ENCODE results near the gene SLC25A11. TPM values are rescaled to one million over a fixed set of nuclear protein-coding genes. Genes with fewer than 3 reads are reported as not detected.

Gene SLC25A11
- total RNA-seq, 1 experiment from 2014 or later: 40.1 TPM

DNA sequence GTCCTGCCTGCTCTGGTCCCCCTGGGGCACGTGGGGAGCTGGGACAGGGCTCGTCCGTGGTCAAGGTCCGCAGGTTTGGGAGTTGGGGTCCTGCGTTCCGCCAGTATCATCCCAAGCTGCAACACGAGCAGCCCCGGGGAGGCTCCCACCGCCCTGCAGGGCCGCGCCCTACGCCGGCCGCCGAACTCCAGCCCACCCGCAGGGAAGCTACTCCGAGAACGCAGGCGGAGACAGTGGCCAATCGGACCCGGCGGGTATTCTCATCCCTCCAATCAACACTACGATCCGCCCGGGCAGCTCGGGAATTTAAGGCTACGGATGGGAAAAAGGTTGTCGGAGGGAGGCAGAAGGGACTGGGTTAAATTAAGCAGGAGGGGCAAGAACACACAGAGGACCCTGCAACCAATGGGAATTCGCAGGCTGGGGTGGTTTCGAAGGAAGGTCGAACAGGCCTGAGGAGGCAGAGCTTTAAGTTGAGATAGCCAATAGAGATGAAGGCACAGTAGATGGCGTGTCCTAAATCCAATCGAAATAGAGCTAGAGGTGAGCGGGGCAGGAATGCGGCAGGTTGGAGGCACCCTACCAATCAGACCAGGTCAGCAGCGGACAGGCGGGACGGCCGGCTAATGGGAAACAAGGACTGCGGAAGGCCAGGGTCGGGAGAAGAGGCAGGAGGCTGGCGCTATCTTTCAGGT is 27.1 kb upstream of the SLC25A11 start:
- no peak overlapping the region for H3K27ac Mint-ChIP-seq (ENCODE audit: unreplicated experiment)
- H3K36me3 Mint-ChIP-seq (ENCODE audit: insufficient read depth, unreplicated experiment): peaks cover 18% of the 10 kb centered on the region

DNA sequence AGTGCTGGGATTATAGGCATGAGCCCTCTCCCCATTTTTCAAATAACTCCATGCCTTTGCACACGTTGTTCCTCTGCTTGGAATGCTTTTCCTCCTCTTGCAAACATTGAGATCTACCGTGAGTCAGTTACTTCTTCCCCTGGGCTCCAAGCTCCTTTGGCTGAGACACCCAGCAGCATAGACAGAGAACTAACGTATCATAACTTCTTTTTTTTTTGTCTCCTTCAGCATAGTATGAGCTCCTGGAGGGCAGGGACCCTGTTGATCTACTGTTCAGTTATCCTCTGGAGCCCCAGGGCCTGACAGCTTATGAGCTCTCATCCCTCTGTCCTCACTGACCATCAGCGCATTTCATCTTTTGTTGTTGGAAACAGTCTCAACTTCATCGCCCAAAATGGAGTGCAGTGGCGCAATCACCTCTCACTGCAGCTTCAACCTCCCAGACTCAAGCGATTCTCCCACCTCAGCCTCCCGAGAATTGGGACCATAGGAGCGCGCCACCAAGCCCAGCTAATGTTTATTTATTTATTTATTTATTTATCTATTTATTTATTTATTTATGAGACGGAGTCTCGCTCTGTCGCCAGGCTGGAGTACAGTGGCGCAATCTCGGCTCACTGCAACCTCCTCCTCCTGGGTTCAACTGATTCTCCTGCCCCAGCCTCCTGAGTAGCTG is 25.6 kb upstream of the SLC25A11 start:
- H3K36me3 Mint-ChIP-seq (ENCODE audit: insufficient read depth, unreplicated experiment): peaks cover 8% of the 10 kb centered on the region
- H3K36me3 ChIP-seq (ENCODE audit: control insufficient read depth, insufficient read depth, low read length): no peaks in the 10 kb centered on the region
- intact Hi-C loops (cut with micrococcal nuclease; ENCODE audit: unreplicated experiment): no loop called here
- H3K27ac Mint-ChIP-seq (ENCODE audit: unreplicated experiment): no peak overlapping the region
- H3K4me1 ChIP-seq: peaks cover 4% of the 10 kb centered on the region; the same call in 1 of the 2 replicates
- no peaks in the 10 kb centered on the region for H3K27me3 Mint-ChIP-seq (ENCODE audit: insufficient read depth, unreplicated experiment)
- no peaks in the 10 kb centered on the region for H3K9me3 Mint-ChIP-seq (ENCODE audit: unreplicated experiment)
- POLR2A ChIA-PET: interaction anchor here (3.0 kb wide), 1 partner anchor 26 kb away, joined by 54 read pairs; the partner anchor contains the start of genes RNF167 and SLC25A11
- CTCF ChIA-PET: no interaction called here
- no peak for TF ChIP-seq CTCF (IDR thresholded peaks at IDR 0.05; ENCODE audit: insufficient read depth in 1 of 2, low read depth in 1 of 2, low read length in 1 of 2, severe bottlenecking in 1 of 2, unreplicated experiment in 1 of 2)
- BruUV-seq (replicated peaks): no TSS peak
- H3K9me3 ChIP-seq: no peaks in the 10 kb centered on the region
- peaks cover 4% of the 10 kb centered on the region for H3K4me1 Mint-ChIP-seq (ENCODE audit: low read depth, unreplicated experiment)
- DNase-seq: no peak
- H3K4me3 ChIP-seq (ENCODE audit: low read depth, low read length): no peak overlapping the region
- no peaks in the 10 kb centered on the region for H3K27me3 ChIP-seq (replicated peaks; ENCODE audit: control insufficient read depth, insufficient read depth, low read length)
- H3K4me3 Mint-ChIP-seq (ENCODE audit: unreplicated experiment): no peak overlapping the region

More for the DNA sequence above, 27.1 kb upstream of the SLC25A11 start:
- peak; percentile 94 to 97 for DNase-seq
- no peak overlapping the region for H3K4me3 Mint-ChIP-seq (ENCODE audit: unreplicated experiment)
- POLR2A ChIA-PET: interaction anchor here (0.9 to 3.0 kb wide), 8 partner anchors 16 to 143 kb away, joined by 3 to 54 read pairs (median 12); partner anchors contain the start of genes ENO3, INCA1, KIF1C and PFN1
- no peaks in the 10 kb centered on the region for H3K27me3 Mint-ChIP-seq (ENCODE audit: insufficient read depth, unreplicated experiment)
- no peak for TF ChIP-seq CTCF (IDR thresholded peaks at IDR 0.05; ENCODE audit: insufficient read depth in 1 of 2, low read depth in 1 of 2, low read length in 1 of 2, severe bottlenecking in 1 of 2, unreplicated experiment in 1 of 2)
- CTCF ChIA-PET: interaction anchor here (0.6 to 2.0 kb wide), 9 partner anchors 15 to 257 kb away, joined by 3 to 13 read pairs (median 5); partner anchors contain the start of genes CAMTA2, RNF167 and SLC25A11
- H3K9me3 Mint-ChIP-seq (ENCODE audit: unreplicated experiment): no peaks in the 10 kb centered on the region
- Histone ChIP-seq H3K4me1 (peaks cover 4% of the 10 kb centered on the region; the same call in 1 of the 2 replicates), H3K4me3 (ENCODE audit: low read depth, low read length) (peak overlapping the region; percentile 68), H3K9me3 (no peaks in the 10 kb centered on the region), H3K36me3 (ENCODE audit: control insufficient read depth, insufficient read depth, low read length) (no peaks in the 10 kb centered on the region), H3K27me3 (replicated peaks; ENCODE audit: control insufficient read depth, insufficient read depth, low read length) (no peaks in the 10 kb centered on the region)
- intact Hi-C loops (cut with micrococcal nuclease; ENCODE audit: unreplicated experiment): loop anchor here (1.0 to 2.0 kb wide), 2 partner anchors 18 to 26 kb away; partner anchors contain the start of genes RNF167 and SLC25A11
- TSS peak; percentile 36 for BruUV-seq (replicated peaks)
- no peaks in the 10 kb centered on the region for H3K4me1 Mint-ChIP-seq (ENCODE audit: low read depth, unreplicated experiment)

- no peak for DNase-seq
- Histone ChIP-seq H3K36me3 (ENCODE audit: control insufficient read depth, insufficient read depth, low read length) (no peaks in the 10 kb centered on the region), H3K9me3 (no peaks in the 10 kb centered on the region), H3K4me3 (ENCODE audit: low read depth, low read length) (no peak overlapping the region), H3K4me1 (no peaks in the 10 kb centered on the region), H3K27me3 (replicated peaks; ENCODE audit: control insufficient read depth, insufficient read depth, low read length) (no peaks in the 10 kb centered on the region)
- Mint-ChIP-seq H3K36me3 (ENCODE audit: insufficient read depth, unreplicated experiment) (peaks cover 20% of the 10 kb centered on the region), H3K27ac (ENCODE audit: unreplicated experiment) (no peak overlapping the region), H3K4me3 (ENCODE audit: unreplicated experiment) (no peak overlapping the region), H3K9me3 (ENCODE audit: unreplicated experiment) (no peaks in the 10 kb centered on the region), H3K4me1 (ENCODE audit: low read depth, unreplicated experiment) (peaks cover 9% of the 10 kb centered on the region), H3K27me3 (ENCODE audit: insufficient read depth, unreplicated experiment) (no peaks in the 10 kb centered on the region)
- TF ChIP-seq CTCF (IDR thresholded peaks at IDR 0.05; ENCODE audit: insufficient read depth in 1 of 2, low read depth in 1 of 2, low read length in 1 of 2, severe bottlenecking in 1 of 2, unreplicated experiment in 1 of 2): no peak
- CTCF ChIA-PET: no interaction called here
- intact Hi-C loops (cut with micrococcal nuclease; ENCODE audit: unreplicated experiment): no loop called here
- BruUV-seq (replicated peaks): no TSS peak
- POLR2A ChIA-PET: no interaction called here
Observed at GRCh38 chr17:4960279-4960922, 20.6 kb upstream of the SLC25A11 start.
